HEK293T (cell line): ENCODE data around the gene ZNF653.

ENCODE experiments used
- CTCF ChIA-PET: fragments of 350-600 bp; formaldehyde crosslinking; extraction: SDS; loops from one replicate; lab custom pipeline; 2021; ENCODE audit warnings: antibody characterized with exemption, inconsistent platforms; lab: Yijun Ruan, JAX
- POLR2A ChIA-PET: fragments of 350-600 bp; formaldehyde crosslinking; extraction: SDS; loops from one replicate; lab custom pipeline; 2020; ENCODE audit warnings: antibody characterized with exemption, inconsistent platforms; lab: Yijun Ruan, JAX
- DNase-seq: peaks from one replicate; pipeline ENCODE4 v3.0.0; 2012; ENCODE audit warnings: mixed read lengths; ENCODE audit errors: extremely low spot score
- ARNT ChIP-seq: fragments of 450-650 bp; IDR thresholded peaks from 2 replicates; pipeline ENCODE4 v1.6.1; 2017; ENCODE audit warnings: mild to moderate bottlenecking
- BHLHE40 ChIP-seq: fragments of 450-650 bp; IDR thresholded peaks from 2 replicates; pipeline ENCODE4 v1.6.1; 2016; ENCODE audit warnings: mild to moderate bottlenecking, moderate library complexity, borderline replicate concordance
- CTBP1 ChIP-seq: fragments of 450-650 bp; IDR thresholded peaks from 2 replicates; pipeline ENCODE4 v1.6.1; 2016; ENCODE audit warnings: borderline replicate concordance
- ELF4 ChIP-seq: fragments of 450-650 bp; IDR thresholded peaks from 2 replicates; pipeline ENCODE4 v1.6.1; 2017; ENCODE audit warnings: antibody characterized with exemption
- FOXA1 ChIP-seq: fragments of 450-650 bp; IDR thresholded peaks from 2 replicates; pipeline ENCODE4 v1.6.1; 2016; ENCODE audit warnings: mild to moderate bottlenecking
- FOXK2 ChIP-seq: fragments of 450-650 bp; IDR thresholded peaks from 2 replicates; pipeline ENCODE4 v1.6.1; 2016; ENCODE audit warnings: mild to moderate bottlenecking
- FOXM1 ChIP-seq: fragments of 450-650 bp; IDR thresholded peaks from 2 replicates; pipeline ENCODE4 v1.6.1; 2017; ENCODE audit warnings: mild to moderate bottlenecking, borderline replicate concordance
- HDGF ChIP-seq: fragments of 450-650 bp; IDR thresholded peaks from 2 replicates; pipeline ENCODE4 v1.6.1; 2017; ENCODE audit warnings: antibody characterized with exemption, borderline replicate concordance
- L3MBTL2 ChIP-seq: fragments of 450-650 bp; conservative IDR thresholded peaks from 2 replicates; pipeline ENCODE4 v1.6.1; 2016; ENCODE audit warnings: mild to moderate bottlenecking
- LEF1 ChIP-seq: fragments of 450-650 bp; IDR thresholded peaks from 2 replicates; pipeline ENCODE4 v1.6.1; 2017; ENCODE audit warnings: mild to moderate bottlenecking, borderline replicate concordance
- NFRKB ChIP-seq: fragments of 450-650 bp; IDR thresholded peaks from 2 replicates; pipeline ENCODE4 v1.6.1; 2016; ENCODE audit warnings: mild to moderate bottlenecking, moderate library complexity
- PKNOX1 ChIP-seq: fragments of 450-650 bp; IDR thresholded peaks from 2 replicates; pipeline ENCODE4 v1.6.1; 2016
- SP1 ChIP-seq: fragments of 450-650 bp; IDR thresholded peaks from 2 replicates; pipeline ENCODE4 v1.6.1; 2017
- SUZ12 ChIP-seq: fragments of 450-650 bp; IDR thresholded peaks from 2 replicates; pipeline ENCODE4 v1.6.1; 2016; ENCODE audit warnings: mild to moderate bottlenecking
- TARDBP ChIP-seq: fragments of 450-650 bp; IDR thresholded peaks from 2 replicates; pipeline ENCODE4 v1.6.1; 2016
- ZNF384 ChIP-seq: fragments of 450-650 bp; IDR thresholded peaks from 2 replicates; pipeline ENCODE4 v1.6.1; 2016

The ZNF653 gene

GRCh38 chr19:11499220-11499726 lies 6.4 kb downstream of the ZNF653 start:
- DNase-seq: peak; percentile 4
- POLR2A ChIA-PET: no interaction called here
- CTCF ChIA-PET: interaction anchor here (0.7 kb wide), 1 partner anchor 32 kb away, joined by 3 read pairs; no protein-coding TSS in a partner anchor
- TF ChIP-seq ZNF384 (no peak), SUZ12 (no peak), L3MBTL2 (no peak), NFRKB (no peak), CTBP1 (no peak), LEF1 (no peak), FOXK2 (no peak), HDGF (no peak), FOXM1 (no peak), SP1 (no peak), FOXA1 (no peak), PKNOX1 (no peak), ARNT (no peak), TARDBP (no peak), BHLHE40 (no peak), ELF4 (no peak)

GRCh38 chr19:11496391-11497163 lies 9.1 kb downstream of the ZNF653 start:
- ChIA-PET CTCF (interaction anchor here (0.9 kb wide), 1 partner anchor 14 kb away, joined by 4 read pairs; no protein-coding TSS in a partner anchor), POLR2A (no interaction called here)
- DNase-seq: peak; percentile 80
- TF ChIP-seq TARDBP: no peak
- no peak for TF ChIP-seq SP1
- no peak for TF ChIP-seq HDGF
- TF ChIP-seq L3MBTL2: no peak
- TF ChIP-seq FOXM1: no peak
- no peak for TF ChIP-seq ZNF384
- TF ChIP-seq LEF1: no peak
- no peak for TF ChIP-seq NFRKB
- TF ChIP-seq FOXA1: no peak
- no peak for TF ChIP-seq SUZ12
- TF ChIP-seq ARNT: no peak
- TF ChIP-seq BHLHE40: no peak
- no peak for TF ChIP-seq FOXK2
- TF ChIP-seq CTBP1: no peak
- TF ChIP-seq PKNOX1: no peak
- TF ChIP-seq ELF4: no peak

- DNase-seq: no peak
- POLR2A ChIA-PET: no interaction called here
- TF ChIP-seq SP1: no peak
- no peak for TF ChIP-seq LEF1
- no peak for TF ChIP-seq FOXM1
- no peak for TF ChIP-seq NFRKB
- no peak for TF ChIP-seq SUZ12
- TF ChIP-seq ZNF384: no peak
- TF ChIP-seq TARDBP: no peak
- no peak for TF ChIP-seq CTBP1
- no peak for TF ChIP-seq ARNT
- no peak for TF ChIP-seq ELF4
- TF ChIP-seq PKNOX1: no peak
- TF ChIP-seq L3MBTL2: no peak
- TF ChIP-seq BHLHE40: no peak
- no peak for TF ChIP-seq FOXA1
- TF ChIP-seq FOXK2: no peak
- no peak for TF ChIP-seq HDGF
- CTCF ChIA-PET: interaction anchor here (0.9 kb wide), 1 partner anchor 13 kb away, joined by 4 read pairs; no protein-coding TSS in a partner anchor
Measured at GRCh38 chr19:11495885-11496284, 9.8 kb downstream of the ZNF653 start.

DNA sequence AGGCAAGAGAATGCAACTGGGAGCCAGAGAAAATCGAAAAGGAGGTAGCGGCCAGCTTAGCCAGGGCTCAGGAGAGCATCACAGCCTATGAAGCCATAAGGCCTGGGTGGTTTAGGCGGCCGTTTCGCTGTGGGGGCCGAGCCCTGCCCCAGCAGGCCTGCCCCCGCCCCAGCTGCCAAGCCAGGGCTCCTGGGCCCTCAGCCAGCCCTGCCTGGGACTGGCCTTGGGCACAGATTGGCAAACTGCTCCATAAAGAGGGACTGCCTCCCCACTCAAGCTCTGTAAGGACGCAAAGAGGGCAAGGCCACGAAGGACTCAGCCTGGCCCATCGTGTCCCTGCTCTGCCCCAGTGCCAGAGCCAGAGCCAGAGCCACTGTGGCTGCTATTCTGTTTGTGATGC lies 10.2 kb downstream of the ZNF653 start:
- CTCF ChIA-PET: no interaction called here

More for the DNA sequence above, 10.2 kb downstream of the ZNF653 start:
- TF ChIP-seq CTBP1 (no peak), L3MBTL2 (no peak), FOXA1 (no peak), FOXK2 (no peak), ZNF384 (no peak), FOXM1 (no peak), LEF1 (no peak), SUZ12 (no peak), ELF4 (no peak), TARDBP (no peak), PKNOX1 (no peak), NFRKB (no peak), SP1 (no peak), ARNT (no peak), BHLHE40 (no peak), HDGF (no peak)
- POLR2A ChIA-PET: no interaction called here
- no peak for DNase-seq
